ENCODE data around the gene RPS6KA6.

Gene RPS6KA6

DNA sequence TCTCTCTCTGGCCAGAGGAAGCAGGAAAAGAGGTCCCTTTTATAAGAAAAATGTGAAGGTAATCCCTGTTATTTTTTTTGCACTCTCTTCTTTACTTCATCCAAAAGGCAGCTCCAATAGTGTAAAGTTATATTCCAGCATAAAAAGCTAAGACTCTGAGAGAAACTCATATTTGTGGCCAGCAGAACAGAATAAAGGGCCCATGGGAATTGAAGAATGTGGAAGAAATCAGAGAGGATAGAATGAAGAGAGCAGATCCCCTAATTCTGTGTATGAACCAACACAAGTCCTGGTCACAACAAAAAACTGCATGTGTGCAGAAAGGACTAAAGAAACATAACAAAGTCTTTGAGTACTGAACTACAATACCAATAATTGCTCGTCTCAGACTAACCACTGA is 22.3 kb downstream of the RPS6KA6 start:
- H3K4me3 ChIP-seq (ENCODE audit: low read depth, low read length), result no peak overlapping the region
- no peaks in the 10 kb centered on the region for H3K36me3 ChIP-seq (ENCODE audit: control insufficient read depth, insufficient read depth, low read length)
- peaks cover 6% of the 10 kb centered on the region; the same call in 1 of the 2 replicates for H3K4me1 ChIP-seq (ENCODE audit: control insufficient read depth, insufficient read depth, low read length)
- H3K9me3 ChIP-seq (ENCODE audit: control insufficient read depth, insufficient read depth, low read depth, low read length), result no peaks in the 10 kb centered on the region
- H3K27me3 ChIP-seq (ENCODE audit: control insufficient read depth, insufficient read depth, low read length), result no peaks in the 10 kb centered on the region
- no peak overlapping the region for H3K9ac ChIP-seq (ENCODE audit: low read length)
- no peak overlapping the region for H3K27ac ChIP-seq (ENCODE audit: low read depth, low read length)

- no peaks in the 10 kb centered on the region for H3K36me3 ChIP-seq (ENCODE audit: control insufficient read depth, insufficient read depth, low read length)
- H3K27me3 ChIP-seq (ENCODE audit: control insufficient read depth, insufficient read depth, low read length), result no peaks in the 10 kb centered on the region
- no peak overlapping the region for H3K4me3 ChIP-seq (ENCODE audit: low read depth, low read length)
- H3K9ac ChIP-seq (ENCODE audit: low read length), result no peak overlapping the region
- no peak overlapping the region for H3K27ac ChIP-seq (ENCODE audit: low read depth, low read length)
- H3K4me1 ChIP-seq (ENCODE audit: control insufficient read depth, insufficient read depth, low read length), result peaks cover 6% of the 10 kb centered on the region; the same call in 1 of the 2 replicates
- H3K9me3 ChIP-seq (ENCODE audit: control insufficient read depth, insufficient read depth, low read depth, low read length), result no peaks in the 10 kb centered on the region
These were observed 25.6 kb downstream of the RPS6KA6 start for GRCh38 chrX:84162401-84162800.

GRCh38 chrX:84161641-84162040 is 26.4 kb downstream of the RPS6KA6 start:
- Histone ChIP-seq H3K4me3 (ENCODE audit: low read depth, low read length) (no peak overlapping the region), H3K36me3 (ENCODE audit: control insufficient read depth, insufficient read depth, low read length) (no peaks in the 10 kb centered on the region), H3K9me3 (ENCODE audit: control insufficient read depth, insufficient read depth, low read depth, low read length) (no peaks in the 10 kb centered on the region), H3K27me3 (ENCODE audit: control insufficient read depth, insufficient read depth, low read length) (no peaks in the 10 kb centered on the region), H3K9ac (ENCODE audit: low read length) (no peak overlapping the region), H3K27ac (ENCODE audit: low read depth, low read length) (no peak overlapping the region), H3K4me1 (ENCODE audit: control insufficient read depth, insufficient read depth, low read length) (peaks cover 6% of the 10 kb centered on the region; the same call in 1 of the 2 replicates)

- Histone ChIP-seq H3K4me1 (ENCODE audit: control insufficient read depth, insufficient read depth, low read length) (peaks cover 6% of the 10 kb centered on the region; the same call in 1 of the 2 replicates), H3K27ac (ENCODE audit: low read depth, low read length) (no peak overlapping the region), H3K27me3 (ENCODE audit: control insufficient read depth, insufficient read depth, low read length) (no peaks in the 10 kb centered on the region; the same call in 1 of the 2 replicates), H3K36me3 (ENCODE audit: control insufficient read depth, insufficient read depth, low read length) (no peaks in the 10 kb centered on the region), H3K9ac (ENCODE audit: low read length) (no peak overlapping the region), H3K9me3 (ENCODE audit: control insufficient read depth, insufficient read depth, low read depth, low read length) (no peaks in the 10 kb centered on the region), H3K4me3 (ENCODE audit: low read depth, low read length) (no peak overlapping the region)
These were observed 27.3 kb downstream of the RPS6KA6 start for GRCh38 chrX:84160736-84161135.

- Histone ChIP-seq H3K4me1 (ENCODE audit: control insufficient read depth, insufficient read depth, low read length) (peaks cover 5% of the 10 kb centered on the region; the same call in 1 of the 2 replicates), H3K9ac (ENCODE audit: low read length) (no peak overlapping the region)
These were observed 31.2 kb downstream of the RPS6KA6 start for GRCh38 chrX:84156821-84157220.

DNA sequence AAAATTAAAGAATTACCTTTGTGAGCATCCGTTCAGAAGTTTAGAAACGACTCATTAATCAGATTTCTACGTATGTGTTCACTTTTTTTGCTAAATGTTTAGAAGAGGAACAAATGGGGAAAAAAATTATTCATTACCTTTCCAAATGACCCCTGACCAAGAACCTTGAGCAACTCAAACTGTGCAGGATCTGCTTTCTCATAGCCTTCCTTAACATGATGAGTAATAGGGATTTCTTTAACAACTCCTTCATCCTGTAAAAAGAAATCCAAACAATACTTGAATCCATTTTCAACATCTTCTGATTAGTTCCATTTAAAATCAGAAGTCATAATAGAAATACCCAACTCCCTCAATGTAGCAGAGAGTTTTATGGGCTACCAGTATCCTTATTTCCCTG is 32.1 kb downstream of the RPS6KA6 start:
- Histone ChIP-seq H3K4me1 (ENCODE audit: control insufficient read depth, insufficient read depth, low read length) (peaks cover 1% of the 10 kb centered on the region; the same call in 1 of the 2 replicates), H3K27me3 (ENCODE audit: control insufficient read depth, insufficient read depth, low read length) (no peaks in the 10 kb centered on the region; the same call in 1 of the 2 replicates), H3K9me3 (ENCODE audit: control insufficient read depth, insufficient read depth, low read depth, low read length) (no peaks in the 10 kb centered on the region), H3K27ac (ENCODE audit: low read depth, low read length) (no peak overlapping the region), H3K4me3 (ENCODE audit: low read depth, low read length) (no peak overlapping the region), H3K9ac (ENCODE audit: low read length) (no peak overlapping the region), H3K36me3 (ENCODE audit: control insufficient read depth, insufficient read depth, low read length) (no peaks in the 10 kb centered on the region)

More at GRCh38 chrX:84156821-84157220, 31.2 kb downstream of the RPS6KA6 start:
- no peak overlapping the region for H3K27ac ChIP-seq (ENCODE audit: low read depth, low read length)
- H3K27me3 ChIP-seq (ENCODE audit: control insufficient read depth, insufficient read depth, low read length), result no peaks in the 10 kb centered on the region; the same call in 1 of the 2 replicates
- H3K36me3 ChIP-seq (ENCODE audit: control insufficient read depth, insufficient read depth, low read length), result no peaks in the 10 kb centered on the region
- H3K9me3 ChIP-seq (ENCODE audit: control insufficient read depth, insufficient read depth, low read depth, low read length), result no peaks in the 10 kb centered on the region
- no peak overlapping the region for H3K4me3 ChIP-seq (ENCODE audit: low read depth, low read length)

- Histone ChIP-seq H3K4me1 (ENCODE audit: control insufficient read depth, insufficient read depth, low read length) (no peaks in the 10 kb centered on the region), H3K4me3 (ENCODE audit: low read depth, low read length) (no peak overlapping the region), H3K27me3 (ENCODE audit: control insufficient read depth, insufficient read depth, low read length) (no peaks in the 10 kb centered on the region; the same call in 1 of the 2 replicates), H3K36me3 (ENCODE audit: control insufficient read depth, insufficient read depth, low read length) (no peaks in the 10 kb centered on the region), H3K27ac (ENCODE audit: low read depth, low read length) (no peak overlapping the region), H3K9ac (ENCODE audit: low read length) (no peak overlapping the region), H3K9me3 (ENCODE audit: control insufficient read depth, insufficient read depth, low read depth, low read length) (no peaks in the 10 kb centered on the region)
These were observed 34.5 kb downstream of the RPS6KA6 start for GRCh38 chrX:84153538-84153937.

DNA sequence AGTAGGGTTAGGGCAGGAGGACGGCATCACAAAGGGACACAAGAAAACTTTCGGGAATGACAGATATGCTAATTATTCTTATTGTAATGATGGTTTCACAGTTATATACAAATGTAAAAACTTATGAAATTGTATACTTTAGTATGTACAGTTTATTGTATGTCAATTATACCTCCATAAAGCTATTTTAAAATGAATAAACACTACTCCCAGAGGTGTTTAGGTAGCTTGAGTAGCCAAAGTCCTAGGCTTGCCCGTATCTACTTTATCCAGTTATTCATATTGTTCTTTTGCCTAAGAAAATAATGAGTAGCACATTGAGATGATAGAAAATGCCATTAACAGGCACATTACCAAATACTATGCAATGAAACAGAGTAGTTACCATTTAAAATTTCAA is 43.0 kb downstream of the RPS6KA6 start:
- Histone ChIP-seq H3K9me3 (ENCODE audit: control insufficient read depth, insufficient read depth, low read depth, low read length) (no peaks in the 10 kb centered on the region), H3K36me3 (ENCODE audit: control insufficient read depth, insufficient read depth, low read length) (no peaks in the 10 kb centered on the region), H3K4me3 (ENCODE audit: low read depth, low read length) (no peak overlapping the region), H3K4me1 (ENCODE audit: control insufficient read depth, insufficient read depth, low read length) (no peaks in the 10 kb centered on the region), H3K27ac (ENCODE audit: low read depth, low read length) (no peak overlapping the region), H3K27me3 (ENCODE audit: control insufficient read depth, insufficient read depth, low read length) (no peaks in the 10 kb centered on the region), H3K9ac (ENCODE audit: low read length) (no peak overlapping the region)

- H3K27me3 ChIP-seq (ENCODE audit: control insufficient read depth, insufficient read depth, low read length), result no peaks in the 10 kb centered on the region
- no peak overlapping the region for H3K9ac ChIP-seq (ENCODE audit: low read length)
- H3K27ac ChIP-seq (ENCODE audit: low read depth, low read length), result no peak overlapping the region
- H3K36me3 ChIP-seq (ENCODE audit: control insufficient read depth, insufficient read depth, low read length), result no peaks in the 10 kb centered on the region
- no peak overlapping the region for H3K4me3 ChIP-seq (ENCODE audit: low read depth, low read length)
- no peaks in the 10 kb centered on the region for H3K9me3 ChIP-seq (ENCODE audit: control insufficient read depth, insufficient read depth, low read depth, low read length)
- no peaks in the 10 kb centered on the region for H3K4me1 ChIP-seq (ENCODE audit: control insufficient read depth, insufficient read depth, low read length)
These were observed 43.7 kb downstream of the RPS6KA6 start for GRCh38 chrX:84144281-84144680.

- H3K27ac ChIP-seq (ENCODE audit: low read depth, low read length), result no peak overlapping the region
- H3K9me3 ChIP-seq (ENCODE audit: control insufficient read depth, insufficient read depth, low read depth, low read length), result no peaks in the 10 kb centered on the region
- no peak overlapping the region for H3K9ac ChIP-seq (ENCODE audit: low read length)
- H3K4me3 ChIP-seq (ENCODE audit: low read depth, low read length), result no peak overlapping the region
- H3K36me3 ChIP-seq (ENCODE audit: control insufficient read depth, insufficient read depth, low read length), result no peaks in the 10 kb centered on the region
- H3K4me1 ChIP-seq (ENCODE audit: control insufficient read depth, insufficient read depth, low read length), result no peaks in the 10 kb centered on the region
- no peaks in the 10 kb centered on the region for H3K27me3 ChIP-seq (ENCODE audit: control insufficient read depth, insufficient read depth, low read length)
These were observed 55.0 kb downstream of the RPS6KA6 start for GRCh38 chrX:84133023-84133422.

DNA sequence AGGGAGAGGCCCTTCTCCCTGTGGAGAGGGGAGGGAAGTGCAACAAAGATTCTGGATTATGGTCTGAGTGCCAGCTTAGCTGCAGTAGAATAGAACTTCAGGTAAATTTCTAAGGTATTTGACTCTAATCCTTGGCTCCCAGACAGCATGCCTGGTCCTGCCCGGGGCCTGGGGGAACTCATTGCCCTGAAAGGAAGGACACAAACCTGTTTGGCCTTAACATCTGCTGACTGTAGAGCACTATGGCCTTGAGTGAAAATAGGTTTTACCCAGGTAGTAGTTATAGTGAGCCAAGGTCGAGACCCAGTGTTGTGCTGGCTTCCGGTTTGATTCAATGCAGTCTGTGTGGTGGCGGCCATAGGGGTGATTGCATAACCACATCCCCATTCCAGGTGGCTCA is 64.4 kb downstream of the RPS6KA6 start:
- Histone ChIP-seq H3K27ac (ENCODE audit: low read depth, low read length) (no peak overlapping the region), H3K4me1 (ENCODE audit: control insufficient read depth, insufficient read depth, low read length) (no peaks in the 10 kb centered on the region), H3K4me3 (ENCODE audit: low read depth, low read length) (no peak overlapping the region), H3K9ac (ENCODE audit: low read length) (no peak overlapping the region), H3K27me3 (ENCODE audit: control insufficient read depth, insufficient read depth, low read length) (no peaks in the 10 kb centered on the region; the same call in 1 of the 2 replicates), H3K36me3 (ENCODE audit: control insufficient read depth, insufficient read depth, low read length) (no peaks in the 10 kb centered on the region), H3K9me3 (ENCODE audit: control insufficient read depth, insufficient read depth, low read depth, low read length) (no peaks in the 10 kb centered on the region)

DNA sequence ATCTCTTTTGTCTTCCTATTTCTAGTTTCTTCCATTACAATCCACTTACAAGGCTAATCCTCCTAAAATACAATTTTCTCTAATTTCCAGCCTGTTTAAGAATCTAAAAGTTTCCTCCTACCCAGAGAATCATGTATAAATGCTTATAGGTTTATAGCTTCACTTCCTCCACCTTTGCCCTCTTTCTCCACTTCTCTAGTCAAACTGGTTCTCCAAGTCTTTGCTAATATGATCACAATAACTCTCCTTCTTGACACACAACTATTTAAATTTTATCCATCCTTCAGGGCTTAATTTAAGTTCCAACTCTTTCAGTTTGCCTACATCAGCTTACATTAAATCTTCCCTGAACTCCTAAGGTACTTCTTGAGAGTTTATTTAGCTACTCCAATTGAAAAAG is 69.2 kb downstream of the RPS6KA6 start:
- Histone ChIP-seq H3K27ac (ENCODE audit: low read depth, low read length) (no peak overlapping the region), H3K9me3 (ENCODE audit: control insufficient read depth, insufficient read depth, low read depth, low read length) (no peaks in the 10 kb centered on the region), H3K9ac (ENCODE audit: low read length) (no peak overlapping the region), H3K4me3 (ENCODE audit: low read depth, low read length) (no peak overlapping the region), H3K27me3 (ENCODE audit: control insufficient read depth, insufficient read depth, low read length) (no peaks in the 10 kb centered on the region; the same call in 1 of the 2 replicates), H3K36me3 (ENCODE audit: control insufficient read depth, insufficient read depth, low read length) (peaks cover 4% of the 10 kb centered on the region; the same call in 1 of the 2 replicates), H3K4me1 (ENCODE audit: control insufficient read depth, insufficient read depth, low read length) (no peaks in the 10 kb centered on the region)
